SW 1271 (cell line): ENCODE results near the gene TDP2.
"Not testable (repeated sequence)": the region's sequence is repeated elsewhere in the genome, so short reads cannot be mapped to it uniquely, and the experiment has no call there.

Source experiments
- DNase-seq, 2 experiments: peaks; one replicate each; lab custom pipeline; 2025; lab: John Stamatoyannopoulos, UW

TDP2 gene

GRCh38 chr6:24648276-24648675 lies 18.4 kb downstream of the TDP2 start:
- DNase-seq = no peak

DNA sequence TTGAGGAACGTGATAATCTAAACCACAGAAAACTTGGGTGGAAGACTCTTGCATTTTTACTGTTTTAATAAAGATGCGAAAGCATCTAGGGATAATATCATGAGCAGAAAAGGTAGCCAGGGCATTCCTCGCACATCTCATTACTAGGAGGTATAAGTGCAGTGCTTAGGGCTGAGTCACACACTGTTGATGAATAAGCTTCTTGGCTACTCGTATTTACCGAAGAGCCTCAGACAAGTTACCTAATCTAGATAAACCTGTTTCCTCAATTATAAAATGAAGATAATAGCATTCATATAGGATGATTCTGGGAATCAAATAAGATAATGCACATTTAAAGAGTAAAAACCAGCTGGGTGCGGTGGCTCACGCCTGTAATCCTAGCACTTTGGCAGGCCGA lies 19.9 kb downstream of the TDP2 start:
- DNase-seq = no peak

GRCh38 chr6:24644377-24644776 lies 22.3 kb downstream of the TDP2 start:
- no peak for DNase-seq

GRCh38 chr6:24643920-24644319 lies 22.8 kb downstream of the TDP2 start:
- DNase-seq = no peak

GRCh38 chr6:24642061-24642460 lies 24.6 kb downstream of the TDP2 start:
- DNase-seq = no peak

DNA sequence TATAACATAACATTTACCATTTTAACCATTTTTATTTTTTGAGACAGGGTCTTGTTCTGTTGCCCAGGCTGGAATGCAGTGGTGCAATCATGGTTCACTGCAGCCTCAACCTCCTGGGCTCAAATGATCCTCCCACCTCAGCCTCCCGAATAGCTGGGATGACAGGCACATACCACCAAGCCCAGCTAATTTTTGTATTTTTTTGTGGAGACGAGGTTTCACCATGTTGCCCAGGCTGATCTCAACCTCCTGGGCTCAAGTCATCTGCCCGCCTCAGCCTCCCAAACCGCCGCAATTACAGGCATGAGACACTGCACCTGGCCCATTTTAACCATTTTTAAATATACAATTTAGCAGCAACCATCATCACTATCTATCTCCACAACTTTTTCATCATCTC lies 26.1 kb downstream of the TDP2 start:
- DNase-seq = not testable (repeated sequence)

DNA sequence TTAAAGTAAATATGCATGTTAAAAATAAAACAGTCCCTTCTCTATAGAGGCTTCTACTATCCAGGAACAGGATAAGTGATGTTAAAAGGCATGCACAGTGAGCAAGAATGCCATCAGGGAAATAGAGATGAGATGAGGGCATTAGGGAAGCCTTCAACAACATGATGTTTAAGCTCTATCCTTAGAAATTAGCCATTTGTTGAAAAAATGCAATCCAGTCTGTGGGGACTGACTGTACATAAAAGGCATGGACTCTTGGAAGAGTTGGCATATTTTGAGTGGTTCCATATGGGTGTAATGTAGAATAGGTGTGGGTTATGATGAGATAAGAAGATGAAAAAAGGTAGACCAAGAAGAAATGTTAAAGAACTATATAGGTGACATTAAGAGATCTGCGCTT lies 26.5 kb downstream of the TDP2 start:
- DNase-seq = no peak

DNA sequence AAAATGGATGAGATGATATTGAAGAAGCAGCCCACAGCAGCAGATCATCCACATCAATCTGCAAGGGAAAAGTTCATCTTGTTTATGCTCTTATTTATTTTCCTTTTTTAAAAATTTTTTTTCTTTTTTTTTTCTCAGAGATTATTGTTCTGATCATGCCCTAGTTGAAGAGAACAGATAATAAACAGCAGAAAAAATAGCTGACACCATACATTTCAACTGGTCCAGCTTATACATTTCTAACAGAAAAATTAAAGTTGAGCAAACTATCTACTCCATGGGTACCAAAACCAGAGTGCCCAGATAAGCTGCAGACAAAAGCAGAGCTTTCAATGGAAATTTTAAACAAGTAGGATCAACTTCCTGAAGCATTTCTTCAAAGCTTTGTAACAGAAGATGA lies 30.0 kb downstream of the TDP2 start:
- DNase-seq = no peak

GRCh38 chr6:24632573-24632972 lies 34.1 kb downstream of the TDP2 start:
- DNase-seq = no peak

DNA sequence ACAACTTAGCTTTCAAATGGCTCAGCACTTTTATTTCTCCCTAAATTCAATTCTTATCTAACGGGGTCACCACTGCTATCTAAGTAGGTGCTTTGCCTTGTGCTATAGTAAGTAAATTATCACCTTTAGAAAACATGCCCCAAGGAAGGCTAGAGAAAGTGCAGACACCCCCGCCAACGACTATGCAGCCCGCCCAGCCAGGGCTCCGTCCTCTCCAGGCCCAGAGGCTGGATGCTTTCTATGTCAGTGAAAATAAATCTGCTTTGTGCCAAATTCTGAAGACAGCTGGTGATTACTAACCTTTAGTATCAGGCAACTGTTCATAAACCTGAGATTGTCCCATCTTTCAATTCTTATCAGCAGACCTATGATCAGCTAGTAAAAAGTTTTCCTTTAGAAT lies 35.0 kb downstream of the TDP2 start:
- no peak for DNase-seq

- DNase-seq = no peak
These were observed 35.7 kb downstream of the TDP2 start for GRCh38 chr6:24630856-24631505.

GRCh38 chr6:24621626-24622289 lies 44.9 kb downstream of the TDP2 start:
- DNase-seq = no peak

- DNase-seq = no peak
These were observed 46.1 kb downstream of the TDP2 start for GRCh38 chr6:24620637-24621036.

- DNase-seq = no peak
These were observed 47.0 kb downstream of the TDP2 start for GRCh38 chr6:24619661-24620060.

GRCh38 chr6:24614648-24615047 lies 52.1 kb downstream of the TDP2 start:
- DNase-seq = no peak

GRCh38 chr6:24614043-24614420 lies 52.7 kb downstream of the TDP2 start:
- no peak for DNase-seq

DNA sequence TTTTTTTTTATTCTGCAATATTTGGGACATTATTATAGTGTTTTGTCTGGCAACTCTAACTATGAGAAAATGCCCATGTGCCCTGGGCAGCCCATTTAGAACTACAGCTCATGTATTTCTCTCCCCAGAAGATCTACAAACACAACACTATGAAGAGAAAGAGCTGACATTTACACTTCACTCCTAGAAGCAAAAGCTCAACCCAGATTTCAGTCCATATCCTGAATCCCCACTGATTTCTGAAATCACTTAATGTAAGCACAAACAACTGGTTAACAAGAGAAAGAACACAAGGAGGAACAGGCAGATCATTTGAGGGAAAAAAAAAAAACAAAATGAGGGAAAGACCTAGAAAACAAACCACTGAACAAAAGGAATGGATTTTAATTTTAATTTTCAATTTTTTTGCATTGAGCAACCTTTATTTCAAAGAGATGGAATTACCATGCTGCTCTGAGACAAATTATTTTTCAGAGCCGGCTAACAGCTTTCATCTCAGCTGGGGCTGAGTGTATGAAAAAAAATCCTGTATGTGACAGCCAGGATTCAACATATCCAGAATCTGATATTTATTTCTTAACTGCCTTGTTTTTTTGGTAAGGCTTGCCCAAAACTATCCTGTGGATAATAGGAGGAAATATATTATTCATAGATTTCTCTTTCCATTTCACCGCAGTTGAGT lies 53.2 kb downstream of the TDP2 start:
- DNase-seq = no peak

GRCh38 chr6:24610672-24611071 lies 56.0 kb downstream of the TDP2 start:
- DNase-seq = no peak

GRCh38 chr6:24607310-24608105 lies 59.2 kb downstream of the TDP2 start:
- no peak for DNase-seq

- no peak for DNase-seq
These were observed 60.3 kb downstream of the TDP2 start for GRCh38 chr6:24606200-24606930.

GRCh38 chr6:24603241-24603640 lies 63.5 kb downstream of the TDP2 start:
- no peak for DNase-seq

DNA sequence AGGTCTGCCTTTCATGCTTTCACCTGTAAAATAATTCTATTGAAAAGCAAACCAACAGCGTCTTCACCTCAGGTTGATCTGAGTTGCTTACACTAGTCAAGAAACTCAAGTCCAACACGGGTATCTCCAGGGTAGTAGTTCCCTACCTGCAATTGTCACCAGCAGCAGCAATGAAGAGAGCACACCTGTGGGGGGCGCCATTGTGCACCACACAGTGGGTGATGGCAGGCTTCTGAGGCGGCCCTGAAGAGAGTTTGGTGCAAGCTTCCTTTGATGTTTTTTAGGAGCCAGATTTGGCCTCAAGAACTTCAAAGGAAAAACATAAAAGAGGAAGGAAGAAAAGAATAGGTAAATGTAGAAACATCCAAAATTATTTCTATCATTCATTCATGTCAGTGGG lies 65.8 kb downstream of the TDP2 start:
- DNase-seq = no peak
